ENCODE results near the gene CAMK4. TPM values are rescaled to one million over a fixed set of nuclear protein-coding genes. Genes with fewer than 3 reads are reported as not detected.

The CAMK4 gene
- total and polyA plus RNA-seq, 8 donors: 1.0 to 18.3 (median 14.8) TPM

DNA sequence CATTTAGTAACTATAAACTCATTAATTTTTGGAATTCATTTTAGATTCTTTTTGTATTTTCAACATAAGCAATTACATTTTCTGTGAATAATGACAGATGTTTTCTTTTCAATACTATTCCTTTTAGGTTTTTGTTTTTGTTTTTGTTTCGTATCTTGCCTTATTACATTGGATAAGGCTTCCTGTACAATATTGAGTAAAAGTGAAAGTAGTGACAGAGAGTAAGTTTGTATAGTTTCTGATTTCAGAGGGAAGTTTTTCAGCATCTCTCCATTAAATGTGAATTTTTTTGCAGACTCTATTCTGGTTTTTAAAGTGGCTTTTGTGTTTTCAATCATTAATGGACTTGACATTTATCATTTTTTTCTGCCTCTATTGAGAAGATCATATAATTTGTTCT lies 12.8 kb upstream of the CAMK4 start:
- Histone ChIP-seq H3K4me1 (no peaks in the 10 kb centered on the region), H3K4me3 (no peak overlapping the region), H3K9me3 (no peaks in the 10 kb centered on the region), H3K27me3 (no peaks in the 10 kb centered on the region), H3K36me3 (no peaks in the 10 kb centered on the region), H3K27ac (no peak overlapping the region)
- no peak for ATAC-seq
- intact Hi-C loops (cut with DNase I): no loop called here
- no peak for DNase-seq
- TF ChIP-seq, protein P1, sequence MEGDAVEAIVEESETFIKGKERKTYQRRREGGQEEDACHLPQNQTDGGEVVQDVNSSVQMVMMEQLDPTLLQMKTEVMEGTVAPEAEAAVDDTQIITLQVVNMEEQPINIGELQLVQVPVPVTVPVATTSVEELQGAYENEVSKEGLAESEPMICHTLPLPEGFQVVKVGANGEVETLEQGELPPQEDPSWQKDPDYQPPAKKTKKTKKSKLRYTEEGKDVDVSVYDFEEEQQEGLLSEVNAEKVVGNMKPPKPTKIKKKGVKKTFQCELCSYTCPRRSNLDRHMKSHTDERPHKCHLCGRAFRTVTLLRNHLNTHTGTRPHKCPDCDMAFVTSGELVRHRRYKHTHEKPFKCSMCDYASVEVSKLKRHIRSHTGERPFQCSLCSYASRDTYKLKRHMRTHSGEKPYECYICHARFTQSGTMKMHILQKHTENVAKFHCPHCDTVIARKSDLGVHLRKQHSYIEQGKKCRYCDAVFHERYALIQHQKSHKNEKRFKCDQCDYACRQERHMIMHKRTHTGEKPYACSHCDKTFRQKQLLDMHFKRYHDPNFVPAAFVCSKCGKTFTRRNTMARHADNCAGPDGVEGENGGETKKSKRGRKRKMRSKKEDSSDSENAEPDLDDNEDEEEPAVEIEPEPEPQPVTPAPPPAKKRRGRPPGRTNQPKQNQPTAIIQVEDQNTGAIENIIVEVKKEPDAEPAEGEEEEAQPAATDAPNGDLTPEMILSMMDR (IDR thresholded peaks at IDR 0.05): no peak

DNA sequence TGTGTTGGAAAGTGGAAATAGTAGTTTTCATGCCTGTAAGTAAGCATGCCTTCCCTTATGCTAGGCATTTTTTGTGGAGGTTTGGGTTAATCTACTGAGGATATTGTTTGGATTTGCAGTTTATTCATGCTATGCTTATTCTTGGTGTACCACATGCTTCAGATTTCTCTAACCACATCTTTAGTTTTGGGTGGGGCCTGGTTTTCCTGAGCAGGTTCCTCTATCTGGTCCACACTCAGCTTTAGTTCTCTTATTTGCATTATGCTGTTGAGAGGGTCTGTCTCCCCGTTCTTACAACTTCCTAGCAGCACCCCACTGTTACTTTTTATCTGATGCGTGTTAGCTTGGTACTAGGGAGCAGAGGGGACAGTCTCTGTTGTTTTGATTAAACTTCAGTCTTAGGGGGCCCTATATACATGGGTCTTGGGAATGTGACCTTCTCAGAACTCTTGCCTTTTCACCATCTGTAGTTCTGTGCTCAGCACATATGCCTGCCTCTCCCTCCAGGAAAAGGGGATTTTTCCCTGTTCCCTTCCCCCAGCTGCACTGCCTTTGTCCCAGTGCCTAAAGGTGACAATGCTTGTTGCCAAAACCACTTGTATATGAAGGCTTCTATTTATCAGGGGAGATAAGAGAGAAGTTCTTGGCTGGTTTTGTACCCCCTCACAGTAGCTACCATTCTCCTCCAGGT lies 10.0 kb upstream of the CAMK4 start:
- H3K36me3 ChIP-seq: no peaks in the 10 kb centered on the region
- DNase-seq: no peak
- TF ChIP-seq, protein P1 (IDR thresholded peaks at IDR 0.05): no peak
- ATAC-seq: no peak
- H3K27me3 ChIP-seq: no peaks in the 10 kb centered on the region
- intact Hi-C loops (cut with DNase I): no loop called here
- H3K4me1 ChIP-seq: no peaks in the 10 kb centered on the region
- H3K4me3 ChIP-seq: no peak overlapping the region
- no peaks in the 10 kb centered on the region for H3K9me3 ChIP-seq
- no peak overlapping the region for H3K27ac ChIP-seq

DNA sequence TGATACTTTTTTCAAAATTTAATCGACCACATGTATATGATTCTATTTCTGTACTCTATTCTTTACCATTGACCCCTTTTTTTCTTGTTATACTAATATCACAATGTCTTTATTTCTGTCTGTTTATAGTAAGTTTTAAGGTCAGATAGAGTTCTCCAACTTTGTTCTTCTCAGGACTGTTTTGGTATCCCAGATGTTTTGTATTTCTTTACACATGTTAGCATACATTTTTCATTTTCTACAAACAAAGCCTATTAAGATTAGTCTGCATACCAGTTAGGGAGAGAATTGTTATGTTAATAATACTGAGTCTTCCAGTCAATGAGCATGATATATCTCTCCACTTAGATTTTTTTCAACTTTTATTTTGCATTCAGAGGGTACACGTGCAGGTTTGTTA lies 8.2 kb upstream of the CAMK4 start:
- TF ChIP-seq, protein P1 (IDR thresholded peaks at IDR 0.05): no peak
- intact Hi-C loops (cut with DNase I): no loop called here

DNA sequence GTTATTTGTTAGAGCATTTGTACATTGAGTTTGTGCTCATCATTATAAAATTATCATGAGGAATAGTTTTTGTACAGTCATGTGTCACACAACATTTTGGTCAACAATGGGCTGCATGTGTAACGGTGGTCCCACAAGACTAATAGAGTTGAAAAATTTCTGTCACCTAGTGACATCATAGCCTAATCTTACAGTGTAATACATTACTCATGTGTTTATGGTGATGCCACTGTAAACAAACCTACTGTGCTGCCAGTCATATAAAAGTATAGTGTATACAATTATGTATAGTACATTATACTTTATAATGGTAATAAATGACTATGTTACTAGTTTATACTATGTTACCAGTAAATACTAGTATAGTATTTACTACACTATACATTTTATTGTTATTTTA lies 3.0 kb upstream of the CAMK4 start:
- ATAC-seq: no peak
- Histone ChIP-seq H3K9me3 (no peaks in the 10 kb centered on the region), H3K4me1 (peaks cover 0 to 8% of the 10 kb centered on the region in 2 donors), H3K4me3 (no peak overlapping the region), H3K27ac (no peak overlapping the region), H3K27me3 (peaks cover 15 to 47% of the 10 kb centered on the region in 2 donors), H3K36me3 (no peaks in the 10 kb centered on the region)
- TF ChIP-seq, protein P1 (IDR thresholded peaks at IDR 0.05): no peak
- intact Hi-C loops (cut with DNase I): no loop called here
- DNase-seq: no peak

More for the DNA sequence above, 8.2 kb upstream of the CAMK4 start:
- H3K4me3 ChIP-seq: no peak overlapping the region
- ATAC-seq: no peak
- H3K4me1 ChIP-seq: no peaks in the 10 kb centered on the region
- H3K27me3 ChIP-seq: peaks cover 0 to 4% of the 10 kb centered on the region in 2 donors
- H3K27ac ChIP-seq: no peak overlapping the region
- no peak for DNase-seq
- no peaks in the 10 kb centered on the region for H3K36me3 ChIP-seq
- no peaks in the 10 kb centered on the region for H3K9me3 ChIP-seq

DNA sequence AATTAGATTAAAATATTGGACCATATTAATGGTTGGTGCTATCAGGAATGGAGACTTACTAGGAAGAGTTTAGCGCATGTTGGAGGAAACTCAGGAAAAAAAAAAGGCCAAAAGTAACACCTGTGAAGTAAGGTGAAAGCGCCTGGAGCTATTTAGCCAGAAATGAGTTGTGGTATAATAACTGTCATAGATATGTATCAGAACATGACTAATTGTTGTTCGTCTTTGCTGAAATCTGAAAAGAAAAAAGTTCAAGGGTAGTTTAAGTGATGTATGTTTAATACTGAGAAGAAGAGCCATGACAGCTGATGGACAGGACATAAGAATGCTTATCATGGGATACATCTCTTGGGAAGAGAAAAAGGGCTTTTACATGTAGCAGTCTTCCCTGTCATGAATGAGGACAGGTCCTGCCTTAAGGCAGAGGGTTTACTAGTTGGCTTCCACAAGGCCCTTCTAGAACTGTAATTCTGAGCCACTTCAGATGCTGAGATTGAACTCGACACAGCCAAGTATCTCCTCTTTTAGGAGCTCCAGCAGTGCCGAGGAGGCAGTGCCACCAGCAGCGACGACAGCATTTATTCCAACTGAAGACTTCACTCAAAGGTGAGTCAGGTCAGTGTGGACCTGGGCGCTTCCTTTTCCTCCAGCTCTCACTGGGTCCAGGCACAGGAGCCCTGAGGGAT lies 940 bp upstream of the CAMK4 start:
- peaks cover 15 to 61% of the 10 kb centered on the region in 2 donors for H3K27me3 ChIP-seq
- DNase-seq (no peak), ATAC-seq (no peak)
- no peaks in the 10 kb centered on the region for H3K9me3 ChIP-seq
- H3K4me3 ChIP-seq: peak overlapping the region in 1 of 2 donors; percentile 43
- peaks cover 0 to 8% of the 10 kb centered on the region in 2 donors for H3K4me1 ChIP-seq
- intact Hi-C loops (cut with DNase I): no loop called here
- no peaks in the 10 kb centered on the region for H3K36me3 ChIP-seq
- TF ChIP-seq, protein P1 (IDR thresholded peaks at IDR 0.05): no peak
- H3K27ac ChIP-seq: no peak overlapping the region
